CD4-positive, alpha-beta T cell treated with Interleukin-21 for 1 hour (primary cell): ENCODE measurements around the gene CTRB1.

Experiments
- DNase-seq: peaks from one replicate; pipeline ENCODE4 v3.0.0-alpha.2; 2020

The CTRB1 gene

GRCh38 chr16:75218256-75219076 lies at the start of gene CTRB1:
Gene CTRB1, plus strand, starts transcription at chr16:75218988. Its CDS starts 20 bp downstream, at chr16:75219008.
- no peak for DNase-seq

- no peak for DNase-seq
Observed at GRCh38 chr16:75169899-75170405, 48.8 kb upstream of the CTRB1 start.

GRCh38 chr16:75172578-75172977 lies 46.2 kb upstream of the CTRB1 start:
- DNase-seq, result no peak

DNA sequence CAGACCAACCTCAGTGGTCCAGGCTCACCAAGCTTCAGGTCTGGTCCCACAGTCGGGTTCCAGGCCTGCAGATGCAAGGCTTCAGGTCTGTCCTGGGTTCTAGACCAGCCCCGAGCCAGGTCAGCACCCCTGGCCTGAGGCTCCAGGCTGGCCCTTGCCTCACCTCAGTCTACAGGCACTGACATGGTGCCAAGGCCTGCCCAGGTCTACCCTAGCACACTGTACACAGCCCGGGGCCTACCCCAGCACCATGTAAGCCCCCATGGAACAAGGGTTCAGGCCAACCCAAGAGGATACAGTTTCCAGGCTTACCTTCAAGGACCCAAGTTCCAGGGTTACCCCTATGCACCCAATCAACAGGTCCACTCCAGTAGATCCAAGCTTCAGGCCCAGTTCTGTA lies 43.7 kb upstream of the CTRB1 start:
- DNase-seq, result no peak

DNA sequence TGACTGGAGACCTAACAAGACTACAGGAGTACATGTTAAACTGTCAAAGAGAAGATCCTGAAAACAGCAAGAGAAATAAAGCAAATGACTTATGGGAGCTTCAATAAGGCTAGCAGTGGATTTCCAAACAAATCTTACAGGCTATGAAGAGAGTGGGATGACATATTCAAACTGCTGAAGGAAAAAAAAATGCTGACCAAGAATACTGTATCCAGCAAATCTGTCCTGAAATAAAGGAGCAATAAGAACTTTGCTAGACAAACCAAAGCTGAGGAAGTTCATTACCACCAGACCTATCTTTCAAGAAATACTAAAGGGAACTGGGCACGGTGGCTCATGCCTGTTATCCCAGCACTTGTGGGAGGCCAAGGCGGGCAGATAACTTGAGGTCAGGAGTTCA lies 41.9 kb upstream of the CTRB1 start:
- no peak for DNase-seq

DNA sequence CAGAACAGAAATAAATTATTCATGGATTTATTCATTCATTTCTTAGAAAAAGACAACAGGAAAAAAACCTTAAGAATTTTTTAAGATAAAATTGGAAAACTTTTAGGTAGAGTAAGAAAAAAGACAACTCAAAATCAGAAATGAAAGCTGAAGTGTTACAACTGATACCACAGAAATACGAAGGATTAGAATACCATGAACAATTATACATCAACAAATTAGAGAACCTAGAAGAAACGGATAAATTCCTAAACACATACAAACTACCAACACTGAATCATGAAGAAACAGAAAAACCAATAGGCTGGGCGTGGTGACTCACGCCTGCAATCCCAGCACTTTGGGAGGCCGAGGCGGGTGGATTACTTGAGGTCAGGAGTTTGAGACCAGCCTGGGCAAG lies 39.6 kb upstream of the CTRB1 start:
- no peak for DNase-seq

DNA sequence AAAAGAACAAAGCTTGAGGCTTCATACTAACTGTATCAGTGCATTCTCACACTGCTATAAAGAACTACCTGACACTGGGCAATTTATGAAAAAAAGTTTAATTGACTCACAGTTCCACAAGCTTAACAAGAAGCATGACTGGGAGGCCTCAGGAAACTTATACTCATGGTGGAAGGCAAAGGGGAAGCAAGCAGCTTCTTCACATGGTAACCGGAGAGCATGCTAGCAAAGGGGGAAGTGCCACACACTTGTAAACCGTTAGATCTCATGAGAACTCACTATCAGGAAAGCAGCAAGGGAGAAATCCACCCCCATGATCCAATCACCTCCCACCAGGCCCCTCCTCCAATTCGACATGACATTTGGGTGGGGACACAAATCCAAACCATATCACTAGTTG lies 37.2 kb upstream of the CTRB1 start:
- no peak for DNase-seq

DNA sequence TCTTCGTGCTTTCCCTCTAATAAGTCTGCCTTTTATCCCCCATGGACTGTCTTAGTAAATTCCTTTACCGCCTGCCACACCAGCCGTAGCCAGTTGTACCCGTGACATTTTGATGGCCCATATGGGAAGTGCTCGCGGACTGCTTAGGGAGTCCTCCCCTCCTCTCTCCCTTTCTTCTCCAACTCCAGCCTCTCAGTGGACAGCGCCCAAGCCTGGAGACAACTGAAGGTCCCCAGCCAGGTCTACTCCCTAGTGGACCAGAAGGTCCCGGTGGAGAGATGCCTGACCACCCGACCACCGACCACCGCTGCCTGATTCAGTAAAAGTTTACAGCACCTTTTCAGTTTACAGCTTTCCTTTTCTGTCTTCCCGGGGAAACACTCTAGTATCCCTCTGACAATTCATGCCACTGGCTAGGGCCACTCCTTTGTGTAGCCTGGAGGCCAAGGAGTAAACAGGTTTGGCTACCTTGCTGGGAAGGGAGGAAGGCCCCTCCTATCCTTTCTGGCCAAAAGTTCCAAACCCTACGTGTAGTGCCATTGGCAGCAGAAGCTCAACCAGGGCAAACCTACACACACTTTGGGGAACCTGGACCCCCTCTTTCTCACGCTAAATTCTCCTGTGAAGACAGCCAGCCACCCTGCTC lies 29.8 kb upstream of the CTRB1 start:
- no peak for DNase-seq

DNA sequence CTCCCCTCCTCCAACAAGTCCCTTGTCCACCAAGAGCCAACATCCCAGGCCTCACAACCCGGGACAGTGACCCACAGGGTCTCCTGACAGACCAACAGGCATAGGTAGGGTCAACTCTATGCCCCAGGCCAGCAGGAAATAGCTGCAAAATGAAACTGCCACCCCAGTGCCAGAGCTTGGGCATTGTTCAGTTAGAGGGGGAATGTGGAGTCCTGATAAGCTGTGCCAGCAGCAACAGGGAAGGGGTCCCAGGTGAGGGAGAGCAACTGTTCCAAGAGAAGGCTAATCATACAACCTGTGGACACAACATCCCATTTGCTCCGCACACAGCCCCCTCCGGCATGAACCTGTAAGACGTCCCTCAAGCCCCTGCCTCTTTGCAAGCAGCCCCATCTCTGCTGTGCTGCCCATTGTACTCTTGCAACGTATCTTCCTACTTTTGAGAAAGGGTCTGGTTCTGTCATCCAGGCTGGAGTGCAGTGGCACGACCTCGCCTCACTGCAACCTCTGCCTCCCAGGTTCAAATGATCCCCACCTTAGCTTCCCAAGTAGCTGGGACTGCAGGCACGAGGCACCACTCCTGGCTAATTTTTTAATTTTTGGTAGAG lies 29.0 kb upstream of the CTRB1 start:
- no peak for DNase-seq

DNA sequence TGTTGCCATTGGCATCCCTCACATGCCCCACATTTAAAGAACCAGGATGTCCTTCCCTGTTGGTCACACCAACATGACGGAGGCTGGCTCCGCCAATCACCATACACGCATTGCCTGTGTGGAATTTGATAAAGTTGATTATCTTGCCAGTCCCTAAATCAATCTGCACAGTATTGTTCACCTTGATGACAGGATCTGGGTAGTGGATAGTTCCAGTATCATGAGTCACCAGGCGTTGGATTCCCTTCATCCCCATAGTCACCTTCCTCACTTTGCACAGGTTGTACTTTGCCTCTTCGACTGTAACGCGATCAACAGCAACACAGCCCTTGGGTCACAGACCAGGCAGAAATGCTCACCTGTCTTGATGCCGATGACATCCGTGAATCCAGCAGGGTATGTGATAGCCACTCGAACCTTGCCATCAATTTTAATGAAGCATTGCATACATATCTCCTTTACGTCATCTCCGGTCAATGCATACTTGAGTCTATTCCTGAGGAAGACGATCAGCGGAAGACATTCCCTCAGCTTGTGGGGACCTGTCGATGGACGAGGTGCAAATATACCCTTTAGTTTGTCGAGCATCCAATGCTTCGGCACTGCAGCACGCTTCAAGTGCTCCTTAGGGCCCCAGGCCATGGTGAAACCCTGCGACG lies 26.1 kb upstream of the CTRB1 start:
- DNase-seq, result no peak

DNA sequence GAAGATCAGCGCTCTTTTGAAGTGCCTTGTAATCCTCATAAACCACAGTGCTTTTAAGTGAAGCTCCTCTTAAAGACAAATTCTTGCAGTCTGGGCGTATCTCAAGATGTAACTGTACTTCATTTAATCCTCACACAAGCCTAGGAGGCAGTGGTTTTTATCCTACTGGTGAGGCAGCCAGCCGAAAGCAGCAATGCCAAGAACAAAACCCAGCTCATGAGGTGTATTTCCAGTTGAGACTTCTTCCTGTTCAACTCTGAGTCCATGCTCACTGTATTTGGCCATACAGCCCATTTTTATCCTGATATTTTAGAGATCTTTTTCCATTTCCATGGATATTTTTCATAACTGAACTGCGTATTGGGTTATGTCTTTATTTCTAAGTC lies 25.5 kb upstream of the CTRB1 start:
- DNase-seq, result no peak

- DNase-seq, result no peak
Observed at GRCh38 chr16:75193730-75194444, 24.9 kb upstream of the CTRB1 start.

DNA sequence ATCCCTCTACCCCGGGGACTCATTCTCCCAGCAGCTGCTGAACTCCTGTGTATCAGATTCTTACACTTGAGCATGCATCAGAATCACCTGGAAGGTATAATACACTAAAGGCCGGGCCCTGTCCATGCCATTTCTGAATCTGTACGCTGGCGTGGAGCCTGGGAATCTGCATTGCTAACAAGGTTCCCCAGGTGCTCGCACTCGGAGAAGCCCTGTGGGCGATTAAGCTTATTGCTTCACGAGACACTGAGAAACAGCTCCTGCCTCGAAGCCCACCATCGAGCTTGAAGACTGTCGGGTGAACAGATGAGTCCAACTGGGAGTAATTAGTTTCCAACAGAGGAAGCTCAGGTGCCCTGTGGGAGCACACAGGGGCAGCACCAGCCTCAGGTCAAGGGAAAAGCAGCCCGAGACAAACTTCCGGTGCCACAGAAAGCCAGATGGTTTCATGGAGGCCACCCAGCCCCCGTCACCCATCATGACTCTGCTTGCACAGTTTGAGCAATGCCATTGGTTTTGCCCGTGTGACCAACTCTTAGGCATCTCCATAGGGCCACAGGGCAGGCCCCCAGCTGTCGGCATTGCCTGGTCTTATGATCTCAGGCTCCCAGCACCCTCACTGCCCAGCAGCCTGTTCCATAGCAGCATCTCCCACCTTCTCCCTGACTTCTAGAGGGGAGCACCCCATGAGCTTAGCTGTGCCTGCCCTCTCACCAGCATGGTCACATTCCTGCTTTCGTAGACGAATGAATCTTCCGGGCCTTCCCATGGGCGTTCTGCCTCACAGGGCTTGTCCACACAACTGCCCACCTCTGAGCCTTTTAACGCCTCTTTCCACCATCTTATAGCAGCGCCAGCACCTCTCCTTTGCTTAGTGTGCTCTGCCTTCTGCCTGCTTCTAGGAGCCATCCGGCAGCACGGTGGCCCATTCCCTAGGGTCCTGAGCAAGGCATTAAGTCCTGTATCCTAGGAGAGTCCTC lies 22.7 kb upstream of the CTRB1 start:
- no peak for DNase-seq

DNA sequence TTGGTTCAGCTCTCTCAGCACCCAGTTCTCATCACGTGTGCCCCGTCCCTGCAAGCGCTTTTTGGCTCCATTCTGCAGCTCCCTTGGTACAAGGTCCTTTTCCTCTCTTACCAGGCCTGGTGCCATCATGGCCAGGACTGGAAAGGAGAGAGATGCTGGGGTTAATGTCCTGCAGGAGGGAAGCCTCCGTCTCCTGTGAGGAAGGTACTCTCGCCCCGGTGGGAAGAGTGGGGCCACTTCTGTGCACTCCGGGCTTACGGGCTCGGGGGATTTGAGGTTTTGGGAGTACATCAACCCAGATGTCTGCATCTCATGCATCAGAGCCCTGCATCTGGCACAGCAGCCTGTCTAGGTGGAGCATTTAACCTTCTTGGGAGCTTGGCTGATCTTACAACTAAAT lies 22.0 kb upstream of the CTRB1 start:
- DNase-seq, result no peak

DNA sequence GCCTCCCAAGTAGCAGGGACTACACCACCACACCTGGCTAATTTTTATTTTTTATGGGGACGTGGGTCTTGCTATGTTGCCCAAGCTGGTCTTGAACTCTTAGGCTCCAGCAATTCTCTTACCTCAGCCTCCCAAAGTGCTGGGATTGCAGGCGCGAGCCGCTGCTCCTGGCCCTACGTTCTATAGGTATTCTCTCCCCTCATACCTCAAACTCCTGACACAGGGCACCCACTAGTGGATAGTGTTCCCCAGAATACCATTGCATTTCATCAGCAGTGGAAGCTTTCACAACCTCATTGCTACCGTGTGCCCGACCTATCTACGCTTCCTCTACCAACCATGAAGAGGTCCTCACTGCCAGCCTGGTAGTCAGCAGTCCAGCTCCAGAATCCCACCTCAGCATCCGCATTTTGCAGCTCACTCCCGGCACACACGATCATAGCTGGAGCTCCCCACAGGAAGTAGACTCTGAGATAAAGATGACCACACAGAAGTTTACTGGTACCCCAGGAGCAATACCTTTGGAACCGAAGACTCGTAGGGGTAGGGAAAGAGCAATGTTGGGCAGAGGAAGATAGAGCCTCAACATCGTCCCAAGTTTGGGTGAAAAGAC lies 21.2 kb upstream of the CTRB1 start:
- no peak for DNase-seq

GRCh38 chr16:75198135-75198600 lies 20.6 kb upstream of the CTRB1 start:
- DNase-seq, result no peak

GRCh38 chr16:75202069-75202590 lies 16.7 kb upstream of the CTRB1 start:
- DNase-seq, result no peak

- DNase-seq, result no peak
Observed at GRCh38 chr16:75203096-75203495, 15.7 kb upstream of the CTRB1 start.

GRCh38 chr16:75203667-75204409 lies 14.9 kb upstream of the CTRB1 start:
- no peak for DNase-seq

DNA sequence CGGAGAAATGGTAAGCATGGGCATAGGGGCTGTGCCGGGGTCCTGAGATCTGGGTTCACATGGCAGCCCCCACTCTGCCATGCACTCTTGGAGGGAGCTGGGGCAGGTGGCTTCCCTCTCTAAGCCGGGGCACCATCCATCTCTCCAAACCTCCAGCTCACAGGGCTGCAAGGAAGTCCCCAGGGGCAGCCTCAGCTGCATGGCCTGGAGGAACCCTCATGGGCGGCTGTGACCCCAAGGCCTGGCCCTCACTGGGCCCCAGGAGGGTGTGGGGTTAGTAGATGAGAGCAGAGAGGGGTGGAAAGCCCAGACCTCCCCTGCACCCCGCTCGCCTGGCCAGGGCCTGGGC lies 14.4 kb upstream of the CTRB1 start:
- no peak for DNase-seq
